ENCODE results near the gene ESR1.

Gene ESR1

GRCh38 chr6:152146385-152146784 is 338.9 kb downstream of the ESR1 start:
- TF ChIP-seq CTCF (conservative IDR thresholded peaks at IDR 0.05), result no peak
- no peak overlapping the region for H3K27ac ChIP-seq

- no peak overlapping the region for H3K27ac ChIP-seq
- TF ChIP-seq CTCF (conservative IDR thresholded peaks at IDR 0.05), result no peak
These were observed 339.8 kb downstream of the ESR1 start for GRCh38 chr6:152147269-152147668.

GRCh38 chr6:152148412-152148811 is 340.9 kb downstream of the ESR1 start:
- no peak overlapping the region for H3K27ac ChIP-seq

GRCh38 chr6:152150196-152150595 is 342.7 kb downstream of the ESR1 start:
- TF ChIP-seq CTCF (conservative IDR thresholded peaks at IDR 0.05), result no peak
- H3K27ac ChIP-seq, result no peak overlapping the region

More at GRCh38 chr6:152148412-152148811, 340.9 kb downstream of the ESR1 start:
- no peak for TF ChIP-seq CTCF (conservative IDR thresholded peaks at IDR 0.05)

- no peak for TF ChIP-seq CTCF (conservative IDR thresholded peaks at IDR 0.05)
- H3K27ac ChIP-seq, result no peak overlapping the region
These were observed 344.4 kb downstream of the ESR1 start for GRCh38 chr6:152151920-152152319.

- no peak for TF ChIP-seq CTCF (conservative IDR thresholded peaks at IDR 0.05)
- H3K27ac ChIP-seq, result no peak overlapping the region
These were observed 347.3 kb downstream of the ESR1 start for GRCh38 chr6:152154559-152155356.

- no peak overlapping the region for H3K27ac ChIP-seq
- no peak for TF ChIP-seq CTCF (conservative IDR thresholded peaks at IDR 0.05)
These were observed 348.3 kb downstream of the ESR1 start for GRCh38 chr6:152155792-152156191.

Data from VCaP (cell line).